Mesendoderm (in vitro differentiated cells): ENCODE results near the gene LILRB1.

Source experiments
- DNase-seq: peaks from one replicate; pipeline ENCODE4 v3.0.0; 2013
- H2AK5ac ChIP-seq: 2 replicates; pipeline ENCODE4 v1.6.1; 2013; ENCODE audit warnings: low read length, inconsistent platforms
- H2BK120ac ChIP-seq: 2 replicates; pipeline ENCODE4 v1.6.1; 2013; ENCODE audit warnings: low read depth, mild to moderate bottlenecking, low read length, moderate library complexity, mixed read lengths
- H2BK15ac ChIP-seq: replicated peaks from 2 replicates; pipeline ENCODE4 v1.6.1; 2013; ENCODE audit warnings: low read depth, mild to moderate bottlenecking, moderate library complexity
- H2BK5ac ChIP-seq: 2 replicates; pipeline ENCODE4 v1.6.1; 2013; ENCODE audit warnings: low read length, inconsistent platforms
- H3K18ac ChIP-seq: 2 replicates; pipeline ENCODE4 v1.6.1; 2013; ENCODE audit warnings: mild to moderate bottlenecking, low read length, mixed read lengths
- H3K23ac ChIP-seq: one replicate; pipeline ENCODE4 v1.6.1; 2013; ENCODE audit warnings: low read length
- H3K27ac ChIP-seq: 2 replicates; pipeline ENCODE4 v1.5.1; 2013; ENCODE audit warnings: low read depth, mild to moderate bottlenecking, inconsistent platforms, low read length, moderate library complexity
- H3K27me3 ChIP-seq: 2 replicates; pipeline ENCODE4 v1.6.1; 2013; ENCODE audit warnings: low read length, control low read depth, mild to moderate bottlenecking, inconsistent platforms; ENCODE audit not compliant: insufficient read depth, poor library complexity
- H3K36me3 ChIP-seq: 2 replicates; pipeline ENCODE4 v1.6.1; 2013; ENCODE audit warnings: low read length, inconsistent platforms; ENCODE audit not compliant: control insufficient read depth, insufficient read depth
- H3K4ac ChIP-seq: one replicate; pipeline ENCODE4 v1.6.1; 2013; ENCODE audit warnings: low read depth, mild to moderate bottlenecking, low read length, moderate library complexity
- H3K4me1 ChIP-seq: 2 replicates; pipeline ENCODE4 v1.6.1; 2013; ENCODE audit warnings: low read depth, low read length, inconsistent platforms; ENCODE audit not compliant: control insufficient read depth
- H3K4me2 ChIP-seq: 2 replicates; pipeline ENCODE4 v1.6.1; 2013; ENCODE audit warnings: low read length
- H3K4me3 ChIP-seq: 2 replicates; pipeline ENCODE4 v1.5.1; 2013; ENCODE audit warnings: mild to moderate bottlenecking, low read length
- H3K56ac ChIP-seq: one replicate; pipeline ENCODE4 v1.6.1; 2013; ENCODE audit warnings: low read length
- H3K79me1 ChIP-seq: 2 replicates; pipeline ENCODE4 v1.6.1; 2013; ENCODE audit warnings: low read length, inconsistent platforms
- H3K79me2 ChIP-seq: 2 replicates; pipeline ENCODE4 v1.6.1; 2013; ENCODE audit warnings: mild to moderate bottlenecking, low read length; ENCODE audit not compliant: control insufficient read depth, insufficient read depth
- H3K9ac ChIP-seq: 2 replicates; pipeline ENCODE4 v1.6.1; 2013; ENCODE audit warnings: low read length, inconsistent platforms
- H4K5ac ChIP-seq: one replicate; pipeline ENCODE4 v1.6.1; 2013; ENCODE audit warnings: low read length
- H4K8ac ChIP-seq: one replicate; pipeline ENCODE4 v1.6.1; 2013; ENCODE audit warnings: low read depth, mild to moderate bottlenecking, control low read depth, low read length, moderate library complexity
- WGBS: extraction: QIAGEN DNeasy Blood & Tissue Kit; methylation state at CpG from one replicate; pipeline ENCODE4 v1.1.7; 2013; ENCODE audit warnings: low lambda C conversion rate, missing lambda C conversion rate; ENCODE audit not compliant: insufficient coverage; ENCODE audit errors: extremely low coverage; 5-methylcytosine and 5-hydroxymethylcytosine counted together

Gene LILRB1

GRCh38 chr19:54608205-54608604 lies 22.1 kb upstream of the LILRB1 start:
- H2BK5ac ChIP-seq: no peak overlapping the region
- no peak overlapping the region for H3K23ac ChIP-seq
- H3K27ac ChIP-seq: no peak overlapping the region
- H2BK15ac ChIP-seq: no peak overlapping the region
- no peak overlapping the region for H4K8ac ChIP-seq
- no peak overlapping the region for H3K4me3 ChIP-seq
- no peak overlapping the region for H2BK120ac ChIP-seq
- no peak overlapping the region for H3K56ac ChIP-seq
- no peak overlapping the region for H3K9ac ChIP-seq
- no peaks in the 10 kb centered on the region for H3K79me2 ChIP-seq
- no CpG with 5 or more reads among the region's 7 CpGs for WGBS
- no peak overlapping the region for H4K5ac ChIP-seq
- H3K18ac ChIP-seq: no peak overlapping the region
- H3K4me2 ChIP-seq: no peak overlapping the region
- H3K4me1 ChIP-seq: no peaks in the 10 kb centered on the region
- H3K27me3 ChIP-seq: no peaks in the 10 kb centered on the region
- no peak for DNase-seq
- H3K79me1 ChIP-seq: no peaks in the 10 kb centered on the region
- H3K36me3 ChIP-seq: no peaks in the 10 kb centered on the region
- H2AK5ac ChIP-seq: no peak overlapping the region
- no peak overlapping the region for H3K4ac ChIP-seq

GRCh38 chr19:54608792-54609191 lies 21.5 kb upstream of the LILRB1 start:
- Histone ChIP-seq H3K27me3 (no peaks in the 10 kb centered on the region), H3K4me3 (no peak overlapping the region), H3K56ac (no peak overlapping the region), H3K23ac (no peak overlapping the region), H2BK120ac (no peak overlapping the region), H4K8ac (no peak overlapping the region), H3K18ac (no peak overlapping the region), H3K36me3 (no peaks in the 10 kb centered on the region), H3K4ac (no peak overlapping the region), H2BK15ac (no peak overlapping the region), H2BK5ac (no peak overlapping the region), H3K9ac (no peak overlapping the region), H3K4me2 (no peak overlapping the region), H2AK5ac (no peak overlapping the region), H3K4me1 (no peaks in the 10 kb centered on the region), H3K79me1 (no peaks in the 10 kb centered on the region), H3K27ac (no peak overlapping the region), H4K5ac (no peak overlapping the region), H3K79me2 (no peaks in the 10 kb centered on the region)
- DNase-seq: no peak
- no CpG with 5 or more reads among the region's 15 CpGs for WGBS

- Histone ChIP-seq H3K4me1 (no peaks in the 10 kb centered on the region), H3K23ac (no peak overlapping the region), H3K27me3 (no peaks in the 10 kb centered on the region), H3K9ac (no peak overlapping the region), H3K36me3 (no peaks in the 10 kb centered on the region), H3K56ac (no peak overlapping the region), H3K4ac (no peak overlapping the region), H3K4me3 (no peak overlapping the region), H3K27ac (no peak overlapping the region), H2BK120ac (no peak overlapping the region), H2AK5ac (no peak overlapping the region), H4K5ac (no peak overlapping the region), H4K8ac (no peak overlapping the region), H2BK5ac (no peak overlapping the region), H3K79me1 (no peaks in the 10 kb centered on the region), H2BK15ac (no peak overlapping the region), H3K79me2 (no peaks in the 10 kb centered on the region), H3K4me2 (no peak overlapping the region), H3K18ac (no peak overlapping the region)
- no CpG with 5 or more reads among the region's 26 CpGs for WGBS
- no peak for DNase-seq
These were observed 20.9 kb upstream of the LILRB1 start for GRCh38 chr19:54609356-54609791.

- no peaks in the 10 kb centered on the region for H3K36me3 ChIP-seq
- H2BK15ac ChIP-seq: no peak overlapping the region
- H3K4ac ChIP-seq: no peak overlapping the region
- no CpG with 5 or more reads among the region's 1 CpG for WGBS
- H3K4me3 ChIP-seq: no peak overlapping the region
- H3K9ac ChIP-seq: no peak overlapping the region
- no peak overlapping the region for H3K23ac ChIP-seq
- no peak overlapping the region for H2AK5ac ChIP-seq
- DNase-seq: no peak
- no peak overlapping the region for H4K8ac ChIP-seq
- H3K79me2 ChIP-seq: no peaks in the 10 kb centered on the region
- no peaks in the 10 kb centered on the region for H3K27me3 ChIP-seq
- H3K4me1 ChIP-seq: no peaks in the 10 kb centered on the region
- H2BK120ac ChIP-seq: no peak overlapping the region
- no peak overlapping the region for H3K56ac ChIP-seq
- H3K79me1 ChIP-seq: no peaks in the 10 kb centered on the region
- no peak overlapping the region for H3K27ac ChIP-seq
- no peak overlapping the region for H3K4me2 ChIP-seq
- H3K18ac ChIP-seq: no peak overlapping the region
- no peak overlapping the region for H2BK5ac ChIP-seq
- no peak overlapping the region for H4K5ac ChIP-seq
These were observed 17.9 kb upstream of the LILRB1 start for GRCh38 chr19:54612428-54612827.

GRCh38 chr19:54614726-54615125 lies 15.6 kb upstream of the LILRB1 start:
- Histone ChIP-seq H3K56ac (no peak overlapping the region), H2AK5ac (no peak overlapping the region), H4K8ac (no peak overlapping the region), H3K4me2 (no peak overlapping the region), H3K4me1 (no peaks in the 10 kb centered on the region), H2BK15ac (no peak overlapping the region), H3K9ac (no peak overlapping the region), H3K27ac (no peak overlapping the region), H4K5ac (no peak overlapping the region), H3K27me3 (no peaks in the 10 kb centered on the region), H3K79me2 (no peaks in the 10 kb centered on the region), H3K23ac (no peak overlapping the region), H3K36me3 (no peaks in the 10 kb centered on the region), H3K18ac (no peak overlapping the region), H2BK5ac (no peak overlapping the region), H3K79me1 (no peaks in the 10 kb centered on the region), H3K4me3 (no peak overlapping the region), H3K4ac (no peak overlapping the region), H2BK120ac (no peak overlapping the region)
- no CpG with 5 or more reads among the region's 1 CpG for WGBS
- no peak for DNase-seq

- WGBS: no CpG with 5 or more reads among the region's 3 CpGs
- no peaks in the 10 kb centered on the region for H3K27me3 ChIP-seq
These were observed 14.2 kb upstream of the LILRB1 start for GRCh38 chr19:54616057-54616456.

More at GRCh38 chr19:54616057-54616456, 14.2 kb upstream of the LILRB1 start:
- Histone ChIP-seq H3K79me2 (no peaks in the 10 kb centered on the region), H3K27ac (no peak overlapping the region), H4K8ac (no peak overlapping the region), H2BK120ac (no peak overlapping the region), H2AK5ac (no peak overlapping the region), H3K79me1 (no peaks in the 10 kb centered on the region), H3K18ac (no peak overlapping the region), H3K4me2 (no peak overlapping the region), H3K23ac (no peak overlapping the region), H2BK5ac (no peak overlapping the region), H3K4me1 (no peaks in the 10 kb centered on the region), H3K4ac (no peak overlapping the region), H4K5ac (no peak overlapping the region), H3K4me3 (no peak overlapping the region), H2BK15ac (no peak overlapping the region), H3K56ac (no peak overlapping the region), H3K9ac (no peak overlapping the region), H3K36me3 (no peaks in the 10 kb centered on the region)
- DNase-seq: no peak
